MM.1S (cell line): ENCODE measurements around the gene SMARCD3.

Experiments
- DNase-seq: peaks from one replicate; pipeline ENCODE4 v3.0.0-alpha.2; 2015
- H2AFZ ChIP-seq: fragments of 300-600 bp; sonication (generic); 2 replicates; pipeline ENCODE4 v1.6.0; 2016; ENCODE audit warnings: antibody characterized with exemption, low read length
- H3F3A ChIP-seq: fragments of 300-600 bp; sonication (generic); 2 replicates; pipeline ENCODE4 v1.6.1; 2016; ENCODE audit warnings: mild to moderate bottlenecking, antibody characterized with exemption, low read length, moderate library complexity, mixed read lengths; ENCODE audit not compliant: insufficient read depth
- H3K27ac ChIP-seq: fragments of 300-600 bp; sonication (generic); 2 replicates; pipeline ENCODE4 v1.5.1; 2016; ENCODE audit warnings: mild to moderate bottlenecking, low read length
- H3K27me3 ChIP-seq: fragments of 300-600 bp; sonication (generic); replicated peaks from 2 replicates; pipeline ENCODE4 v1.6.0; 2016; ENCODE audit warnings: low read length; ENCODE audit not compliant: insufficient read depth
- H3K36me3 ChIP-seq: fragments of 300-600 bp; sonication (generic); replicated peaks from 2 replicates; pipeline ENCODE4 v1.6.1; 2016; ENCODE audit warnings: mild to moderate bottlenecking, low read length, mixed read lengths; ENCODE audit not compliant: insufficient read depth
- H3K4me1 ChIP-seq: fragments of 300-600 bp; sonication (generic); 2 replicates; pipeline ENCODE4 v1.6.1; 2016; ENCODE audit warnings: low read length, mixed read lengths
- H3K4me2 ChIP-seq: fragments of 300-600 bp; sonication (generic); 2 replicates; pipeline ENCODE4 v1.6.0; 2016; ENCODE audit warnings: low read depth, low read length
- H3K4me3 ChIP-seq: fragments of 300-600 bp; sonication (generic); 2 replicates; pipeline ENCODE4 v1.5.1; 2016; ENCODE audit warnings: low read length, mixed read lengths
- H3K79me2 ChIP-seq: fragments of 300-600 bp; sonication (generic); 2 replicates; pipeline ENCODE4 v1.6.1; 2016; ENCODE audit warnings: mixed run types, low read length, mixed read lengths
- H3K9ac ChIP-seq: fragments of 300-600 bp; sonication (generic); 2 replicates; pipeline ENCODE4 v1.6.1; 2016; ENCODE audit warnings: low read length, mixed read lengths
- H3K9me2 ChIP-seq: fragments of 300-600 bp; sonication (generic); replicated peaks from 2 replicates; pipeline ENCODE4 v1.6.1; 2016; ENCODE audit warnings: mild to moderate bottlenecking, low read length, mixed read lengths; ENCODE audit not compliant: insufficient read depth
- H3K9me3 ChIP-seq: fragments of 300-600 bp; sonication (generic); replicated peaks from 2 replicates; pipeline ENCODE4 v1.6.1; 2016; ENCODE audit warnings: mild to moderate bottlenecking, low read length, mixed read lengths; ENCODE audit not compliant: insufficient read depth
- H4K20me1 ChIP-seq: fragments of 300-600 bp; sonication (generic); 2 replicates; pipeline ENCODE4 v1.6.1; 2016; ENCODE audit warnings: mild to moderate bottlenecking, low read length, moderate library complexity, mixed read lengths; ENCODE audit not compliant: insufficient read depth
- CTCF ChIP-seq: fragments of 300-600 bp; sonication (generic); IDR thresholded peaks from 2 replicates; pipeline ENCODE4 v1.5.1; 2016; ENCODE audit warnings: antibody characterized with exemption, low read length, mixed read lengths
- EZH2 ChIP-seq: fragments of 300-600 bp; sonication (generic); optimal IDR thresholded peaks from 2 replicates; pipeline ENCODE3; 2017; ENCODE audit warnings: low read depth, mild to moderate bottlenecking, antibody characterized with exemption, low read length, mixed read lengths
- EZH2phosphoT487 ChIP-seq: fragments of 300-600 bp; sonication (generic); IDR thresholded peaks from 2 replicates; pipeline ENCODE4 v1.6.1; 2018; ENCODE audit warnings: antibody characterized with exemption, low read length

The SMARCD3 gene

DNA sequence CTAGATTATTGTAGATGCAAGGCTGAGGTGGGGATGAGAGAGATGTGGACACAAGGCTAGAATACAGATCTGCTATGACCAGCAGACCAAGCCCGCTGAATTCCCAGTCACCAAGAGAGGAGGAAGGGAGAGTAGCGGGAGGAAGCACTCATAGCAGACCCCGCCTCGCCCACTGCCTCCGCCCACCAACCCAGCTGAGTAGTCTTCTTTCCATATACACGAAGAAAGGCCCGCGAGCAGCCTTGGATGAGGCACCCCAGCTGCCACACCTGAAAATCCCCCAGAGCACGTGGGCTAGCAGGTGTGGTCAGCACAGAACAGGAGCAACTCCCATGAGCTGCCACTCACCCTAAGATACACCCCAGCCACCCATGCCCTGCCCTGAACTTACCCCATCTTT lies 30.3 kb downstream of the SMARCD3 start:
- Histone ChIP-seq H3K9ac (no peak overlapping the region), H2AFZ (no peak overlapping the region), H3K27ac (no peak overlapping the region), H3K36me3 (peaks cover 30% of the 10 kb centered on the region), H3K4me1 (no peaks in the 10 kb centered on the region), H3K9me2 (no peaks in the 10 kb centered on the region), H3K9me3 (no peaks in the 10 kb centered on the region), H3K4me2 (no peak overlapping the region), H3F3A (no peaks in the 10 kb centered on the region), H3K79me2 (no peaks in the 10 kb centered on the region), H3K4me3 (no peak overlapping the region), H3K27me3 (no peaks in the 10 kb centered on the region), H4K20me1 (no peaks in the 10 kb centered on the region)
- no peak for TF ChIP-seq CTCF
- TF ChIP-seq EZH2phosphoT487, result no peak
- no peak for TF ChIP-seq EZH2
- DNase-seq, result no peak

DNA sequence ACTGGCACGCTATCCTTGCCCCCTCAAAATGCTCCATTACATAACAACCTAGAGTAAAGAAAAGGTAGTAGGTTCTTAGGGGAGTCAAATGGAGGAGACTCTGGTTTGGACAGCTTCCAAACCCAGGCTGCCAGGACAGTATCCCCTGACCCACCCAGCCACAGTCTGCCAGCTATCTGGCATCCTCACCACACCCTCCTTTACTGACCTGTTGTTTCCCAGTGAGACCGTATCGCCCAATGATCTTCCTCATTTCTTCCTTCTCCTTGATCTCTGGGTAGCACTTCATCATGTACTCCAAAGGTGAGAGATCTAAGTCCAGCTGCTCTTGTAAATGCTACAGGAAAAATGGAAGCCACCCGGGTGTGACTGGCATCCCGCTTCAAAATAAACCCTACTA lies 33.1 kb downstream of the SMARCD3 start:
- no peaks in the 10 kb centered on the region for H3K4me1 ChIP-seq
- no peaks in the 10 kb centered on the region for H3F3A ChIP-seq
- H3K4me2 ChIP-seq, result no peak overlapping the region
- no peak overlapping the region for H3K9ac ChIP-seq
- no peaks in the 10 kb centered on the region for H4K20me1 ChIP-seq
- no peak overlapping the region for H3K27ac ChIP-seq
- DNase-seq, result no peak
- H3K27me3 ChIP-seq, result no peaks in the 10 kb centered on the region
- H3K79me2 ChIP-seq, result no peaks in the 10 kb centered on the region
- H2AFZ ChIP-seq, result no peak overlapping the region
- H3K4me3 ChIP-seq, result no peak overlapping the region
- H3K36me3 ChIP-seq, result peaks cover 28% of the 10 kb centered on the region; the same call in 1 of the 2 replicates
- TF ChIP-seq EZH2phosphoT487, result no peak
- TF ChIP-seq EZH2, result no peak
- TF ChIP-seq CTCF, result no peak
- H3K9me2 ChIP-seq, result no peaks in the 10 kb centered on the region
- H3K9me3 ChIP-seq, result no peaks in the 10 kb centered on the region

DNA sequence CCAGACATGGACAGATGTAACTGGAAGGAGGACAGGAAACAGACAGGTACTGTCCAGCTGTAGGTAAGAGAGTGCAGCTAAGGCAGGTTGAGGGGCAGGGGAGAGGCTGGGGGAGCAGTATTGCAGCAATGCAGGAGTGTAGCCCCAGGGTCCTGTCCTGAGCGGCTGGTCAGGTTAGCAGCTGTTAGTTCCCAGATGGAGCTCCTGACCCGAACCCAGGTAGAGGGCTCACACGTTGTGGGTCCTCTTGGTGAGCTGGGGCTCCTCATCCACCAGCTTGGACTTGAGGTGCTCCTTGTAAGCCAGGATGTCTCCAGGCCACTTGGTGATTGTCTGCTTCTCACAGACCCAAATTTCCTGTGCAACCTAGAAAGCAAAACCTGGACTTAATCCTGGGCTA lies 34.7 kb downstream of the SMARCD3 start:
- Histone ChIP-seq H3F3A (no peaks in the 10 kb centered on the region), H3K4me1 (no peaks in the 10 kb centered on the region), H3K27me3 (no peaks in the 10 kb centered on the region), H3K4me2 (no peak overlapping the region), H3K79me2 (no peaks in the 10 kb centered on the region), H3K36me3 (peaks cover 22% of the 10 kb centered on the region; the same call in 1 of the 2 replicates), H3K4me3 (no peak overlapping the region), H2AFZ (no peak overlapping the region), H3K9me2 (no peaks in the 10 kb centered on the region), H3K27ac (no peak overlapping the region), H4K20me1 (no peaks in the 10 kb centered on the region), H3K9ac (no peak overlapping the region), H3K9me3 (no peaks in the 10 kb centered on the region)
- DNase-seq, result no peak
- TF ChIP-seq EZH2 (no peak), EZH2phosphoT487 (no peak), CTCF (no peak)
